Parathyroid adenoma (tissue), 2 donors: ENCODE data around the gene DCTN2.

Source experiments
- H2AFZ ChIP-seq: fragments of 300-600 bp; sonication (generic); one replicate; pipeline ENCODE4 v1.7.0; 2017; ENCODE audit warnings: antibody characterized with exemption, mild to moderate bottlenecking
- H3K27ac ChIP-seq: fragments of 300-600 bp; sonication (generic); one replicate; pipeline ENCODE4 v1.7.0; 2017
- H3K27me3 ChIP-seq: fragments of 300-600 bp; sonication (generic); one replicate; pipeline ENCODE4 v1.7.0; 2017; ENCODE audit warnings: low read length; ENCODE audit not compliant: control insufficient read depth, insufficient read depth
- H3K36me3 ChIP-seq: fragments of 300-600 bp; sonication (generic); one replicate; pipeline ENCODE4 v1.7.0; 2017; ENCODE audit warnings: low read length; ENCODE audit not compliant: control insufficient read depth, insufficient read depth
- H3K4me1 ChIP-seq: fragments of 300-600 bp; sonication (generic); one replicate; pipeline ENCODE4 v1.7.0; 2017; ENCODE audit warnings: control low read depth
- H3K4me2 ChIP-seq: fragments of 300-600 bp; sonication (generic); one replicate; pipeline ENCODE4 v1.7.0; 2017; ENCODE audit warnings: low read length
- H3K4me3 ChIP-seq: fragments of 300-600 bp; sonication (generic); one replicate; pipeline ENCODE4 v1.7.0; 2017; ENCODE audit warnings: low read depth, low read length
- H3K79me2 ChIP-seq: fragments of 300-600 bp; sonication (generic); one replicate; pipeline ENCODE4 v1.7.0; 2017; ENCODE audit warnings: control low read depth
- H3K9ac ChIP-seq: fragments of 300-600 bp; sonication (generic); one replicate; pipeline ENCODE4 v1.7.0; 2017; ENCODE audit warnings: mild to moderate bottlenecking
- H3K9me3 ChIP-seq: fragments of 300-600 bp; sonication (generic); one replicate; pipeline ENCODE4 v1.7.0; 2017; ENCODE audit warnings: low read length; ENCODE audit not compliant: control insufficient read depth
- TF ChIP-seq, protein P1 (sequence below): fragments of 300-600 bp; sonication (generic); IDR thresholded peaks from one replicate; pipeline ENCODE4 v1.7.0; 2017; ENCODE audit warnings: antibody characterized with exemption, mild to moderate bottlenecking
- donor health status: primary hyperparathyroidism.

The DCTN2 gene

GRCh38 chr12:57582440-57582839, 35.4 kb upstream of the DCTN2 start:
- H3K79me2 ChIP-seq: no peaks in the 10 kb centered on the region
- H3K4me2 ChIP-seq: no peak overlapping the region
- no peak overlapping the region for H3K27ac ChIP-seq
- H3K9me3 ChIP-seq: no peaks in the 10 kb centered on the region
- H3K9ac ChIP-seq: no peak overlapping the region
- no peaks in the 10 kb centered on the region for H3K27me3 ChIP-seq
- no peaks in the 10 kb centered on the region for H3K4me1 ChIP-seq
- no peak overlapping the region for H3K4me3 ChIP-seq
- TF ChIP-seq, protein P1, sequence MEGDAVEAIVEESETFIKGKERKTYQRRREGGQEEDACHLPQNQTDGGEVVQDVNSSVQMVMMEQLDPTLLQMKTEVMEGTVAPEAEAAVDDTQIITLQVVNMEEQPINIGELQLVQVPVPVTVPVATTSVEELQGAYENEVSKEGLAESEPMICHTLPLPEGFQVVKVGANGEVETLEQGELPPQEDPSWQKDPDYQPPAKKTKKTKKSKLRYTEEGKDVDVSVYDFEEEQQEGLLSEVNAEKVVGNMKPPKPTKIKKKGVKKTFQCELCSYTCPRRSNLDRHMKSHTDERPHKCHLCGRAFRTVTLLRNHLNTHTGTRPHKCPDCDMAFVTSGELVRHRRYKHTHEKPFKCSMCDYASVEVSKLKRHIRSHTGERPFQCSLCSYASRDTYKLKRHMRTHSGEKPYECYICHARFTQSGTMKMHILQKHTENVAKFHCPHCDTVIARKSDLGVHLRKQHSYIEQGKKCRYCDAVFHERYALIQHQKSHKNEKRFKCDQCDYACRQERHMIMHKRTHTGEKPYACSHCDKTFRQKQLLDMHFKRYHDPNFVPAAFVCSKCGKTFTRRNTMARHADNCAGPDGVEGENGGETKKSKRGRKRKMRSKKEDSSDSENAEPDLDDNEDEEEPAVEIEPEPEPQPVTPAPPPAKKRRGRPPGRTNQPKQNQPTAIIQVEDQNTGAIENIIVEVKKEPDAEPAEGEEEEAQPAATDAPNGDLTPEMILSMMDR: no peak
- no peaks in the 10 kb centered on the region for H3K36me3 ChIP-seq
- H2AFZ ChIP-seq: no peak overlapping the region

- H3K4me2 ChIP-seq: no peak overlapping the region
Measured at GRCh38 chr12:57581802-57582201, 34.8 kb upstream of the DCTN2 start.

DNA sequence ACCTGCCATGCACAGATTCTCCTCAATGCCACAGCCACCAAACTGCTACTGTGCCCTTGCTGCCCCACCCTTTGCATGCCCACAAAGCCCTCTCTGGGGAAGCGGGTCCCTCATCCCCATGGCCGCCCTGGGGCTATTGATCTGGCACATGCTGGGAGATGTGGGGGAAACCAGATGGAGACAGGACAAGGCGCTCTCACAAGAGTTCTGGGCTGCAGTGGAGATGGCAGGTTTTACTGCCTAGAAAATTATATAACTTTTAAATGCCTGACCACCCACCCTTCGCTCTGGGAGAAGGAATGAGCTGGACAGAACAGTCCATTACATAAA, 33.4 kb upstream of the DCTN2 start:
- no peaks in the 10 kb centered on the region for H3K9me3 ChIP-seq
- H3K4me3 ChIP-seq: no peak overlapping the region
- no peak overlapping the region for H3K4me2 ChIP-seq
- H3K79me2 ChIP-seq: no peaks in the 10 kb centered on the region
- TF ChIP-seq, protein P1: no peak
- H3K9ac ChIP-seq: no peak overlapping the region
- no peak overlapping the region for H2AFZ ChIP-seq
- no peaks in the 10 kb centered on the region for H3K4me1 ChIP-seq
- no peaks in the 10 kb centered on the region for H3K36me3 ChIP-seq
- H3K27me3 ChIP-seq: no peaks in the 10 kb centered on the region
- no peak overlapping the region for H3K27ac ChIP-seq

More at GRCh38 chr12:57581802-57582201, 34.8 kb upstream of the DCTN2 start:
- H3K4me3 ChIP-seq: no peak overlapping the region
- no peaks in the 10 kb centered on the region for H3K79me2 ChIP-seq
- no peaks in the 10 kb centered on the region for H3K9me3 ChIP-seq
- no peaks in the 10 kb centered on the region for H3K27me3 ChIP-seq
- H3K4me1 ChIP-seq: no peaks in the 10 kb centered on the region
- H3K9ac ChIP-seq: no peak overlapping the region
- no peaks in the 10 kb centered on the region for H3K36me3 ChIP-seq
- no peak overlapping the region for H2AFZ ChIP-seq
- no peak overlapping the region for H3K27ac ChIP-seq
- TF ChIP-seq, protein P1: no peak

- Histone ChIP-seq H3K9me3 (no peaks in the 10 kb centered on the region), H3K36me3 (no peaks in the 10 kb centered on the region), H2AFZ (no peak overlapping the region), H3K4me3 (no peak overlapping the region), H3K9ac (no peak overlapping the region), H3K27me3 (no peaks in the 10 kb centered on the region), H3K27ac (no peak overlapping the region), H3K4me1 (no peaks in the 10 kb centered on the region), H3K79me2 (no peaks in the 10 kb centered on the region), H3K4me2 (no peak overlapping the region)
- TF ChIP-seq, protein P1: no peak
Measured at GRCh38 chr12:57579677-57580465, 32.9 kb upstream of the DCTN2 start.

DNA sequence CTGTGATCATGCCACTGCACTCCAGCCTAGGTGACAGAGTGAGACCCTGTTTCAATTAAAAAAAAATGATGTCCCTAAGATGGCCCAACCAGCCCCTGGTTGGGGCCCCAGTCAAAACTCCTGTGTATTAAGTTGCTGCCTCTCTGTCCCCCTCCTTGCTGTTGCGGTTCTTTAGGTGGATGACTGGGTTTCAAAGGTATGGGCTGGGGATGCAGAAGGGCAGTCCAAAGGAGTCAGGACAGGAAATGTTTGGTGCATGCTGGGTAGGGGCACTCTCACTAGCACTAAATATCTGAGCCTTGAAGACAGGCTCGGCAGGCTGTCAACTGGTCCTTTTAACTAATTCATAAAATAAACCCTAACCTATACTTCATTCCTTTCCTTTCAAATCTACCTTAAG, 32.0 kb upstream of the DCTN2 start:
- Histone ChIP-seq H3K4me1 (no peaks in the 10 kb centered on the region), H3K4me2 (no peak overlapping the region), H3K36me3 (no peaks in the 10 kb centered on the region), H3K27me3 (no peaks in the 10 kb centered on the region), H2AFZ (no peak overlapping the region), H3K9me3 (no peaks in the 10 kb centered on the region), H3K9ac (no peak overlapping the region), H3K4me3 (no peak overlapping the region), H3K79me2 (no peaks in the 10 kb centered on the region), H3K27ac (no peak overlapping the region)
- TF ChIP-seq, protein P1: no peak
